ENCODE data around the gene CABYR.

DNA sequence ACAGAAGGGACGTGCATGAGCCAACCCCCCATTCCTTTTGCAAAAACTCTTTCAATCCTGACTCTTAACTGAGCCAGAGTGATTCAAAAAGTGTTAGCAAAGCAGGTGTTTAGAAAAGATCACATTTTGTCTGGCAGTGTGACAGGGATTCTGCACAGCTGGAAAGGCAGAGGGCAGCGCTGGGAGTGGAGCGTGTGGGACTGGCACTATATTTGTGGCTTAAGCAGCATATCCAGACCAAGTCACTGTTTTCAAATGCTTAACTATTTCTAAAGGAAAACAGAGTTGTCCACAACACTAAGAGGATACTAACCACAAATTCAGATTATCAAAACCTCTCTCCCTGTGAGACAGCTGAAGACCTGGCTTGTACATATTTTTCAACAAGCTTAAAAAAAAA is 19.0 kb downstream of the CABYR start:
- TF ChIP-seq, protein P1, sequence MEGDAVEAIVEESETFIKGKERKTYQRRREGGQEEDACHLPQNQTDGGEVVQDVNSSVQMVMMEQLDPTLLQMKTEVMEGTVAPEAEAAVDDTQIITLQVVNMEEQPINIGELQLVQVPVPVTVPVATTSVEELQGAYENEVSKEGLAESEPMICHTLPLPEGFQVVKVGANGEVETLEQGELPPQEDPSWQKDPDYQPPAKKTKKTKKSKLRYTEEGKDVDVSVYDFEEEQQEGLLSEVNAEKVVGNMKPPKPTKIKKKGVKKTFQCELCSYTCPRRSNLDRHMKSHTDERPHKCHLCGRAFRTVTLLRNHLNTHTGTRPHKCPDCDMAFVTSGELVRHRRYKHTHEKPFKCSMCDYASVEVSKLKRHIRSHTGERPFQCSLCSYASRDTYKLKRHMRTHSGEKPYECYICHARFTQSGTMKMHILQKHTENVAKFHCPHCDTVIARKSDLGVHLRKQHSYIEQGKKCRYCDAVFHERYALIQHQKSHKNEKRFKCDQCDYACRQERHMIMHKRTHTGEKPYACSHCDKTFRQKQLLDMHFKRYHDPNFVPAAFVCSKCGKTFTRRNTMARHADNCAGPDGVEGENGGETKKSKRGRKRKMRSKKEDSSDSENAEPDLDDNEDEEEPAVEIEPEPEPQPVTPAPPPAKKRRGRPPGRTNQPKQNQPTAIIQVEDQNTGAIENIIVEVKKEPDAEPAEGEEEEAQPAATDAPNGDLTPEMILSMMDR (conservative IDR thresholded peaks at IDR 0.05) = no peak
- TF ChIP-seq ZFX (IDR thresholded peaks at IDR 0.05) = no peak
